K562 (cell line): ENCODE data around the gene TTC24. TPM values are rescaled to one million over a fixed set of nuclear protein-coding genes. Genes with fewer than 3 reads are reported as not detected.

Experiments used
- ATF2 ChIP-seq: sonication (generic); formaldehyde crosslinking; IDR thresholded peaks from 2 replicates; pipeline ENCODE4 v1.8.1; 2022; ENCODE audit warnings: missing genetic modification reagents
- CBX2 ChIP-seq: fragments of 200-600 bp; sonication (generic); IDR thresholded peaks from one replicate; pipeline ENCODE4 v1.6.1; 2012; ENCODE audit warnings: mild to moderate bottlenecking, low read length, inconsistent platforms; ENCODE audit not compliant: insufficient read depth, poor library complexity, severe bottlenecking
- ESRRA ChIP-seq: fragments of 450-650 bp; IDR thresholded peaks from 2 replicates; pipeline ENCODE4 v1.6.1; 2014; ENCODE audit warnings: low read depth, mild to moderate bottlenecking, moderate library complexity, borderline replicate concordance
- GABPB1 ChIP-seq: sonication (generic); formaldehyde crosslinking; IDR thresholded peaks from 2 replicates; pipeline ENCODE4 v1.8.0; 2022; ENCODE audit warnings: mild to moderate bottlenecking, missing genetic modification reagents
- GTF2E2 ChIP-seq: fragments of 200-800 bp; sonication (Bioruptor generic); IDR thresholded peaks from 2 replicates; pipeline ENCODE4 v1.6.1; 2016; ENCODE audit warnings: missing genetic modification characterization, missing compliant biosample characterization
- HDAC3 ChIP-seq: fragments of 450-650 bp; IDR thresholded peaks from 2 replicates; pipeline ENCODE4 v1.6.1; 2018; ENCODE audit warnings: borderline replicate concordance, mild to moderate bottlenecking, moderate library complexity; ENCODE audit not compliant: partially characterized antibody
- JUN ChIP-seq, 2 experiments: sonication (generic) in 1 of 2; formaldehyde crosslinking in 1 of 2; IDR thresholded peaks; 2 replicates each; pipeline versions ENCODE4 v1.6.1 to v1.8.0; 2012 to 2022; ENCODE audit warnings: borderline replicate concordance in 2 of 2, mild to moderate bottlenecking in 2 of 2, improper control_type of control experiment in 1 of 2, low read depth in 1 of 2, low read length in 1 of 2, missing genetic modification reagents in 1 of 2
- KLF13 ChIP-seq: fragments of 450-650 bp; IDR thresholded peaks from 2 replicates; pipeline ENCODE4 v1.6.1; 2016; ENCODE audit warnings: missing genetic modification characterization, low read depth, mild to moderate bottlenecking, missing compliant biosample characterization, moderate library complexity, borderline replicate concordance
- LCOR ChIP-seq: sonication (generic); formaldehyde crosslinking; IDR thresholded peaks from 2 replicates; pipeline ENCODE4 v1.8.0; 2022; ENCODE audit warnings: mild to moderate bottlenecking, missing genetic modification reagents
- LEF1 ChIP-seq: fragments of 450-650 bp; IDR thresholded peaks from 2 replicates; pipeline ENCODE4 v1.6.1; 2016; ENCODE audit warnings: mild to moderate bottlenecking
- MLLT1 ChIP-seq, 2 experiments: fragments of 450-650 bp; IDR thresholded peaks; 2 replicates each; pipeline ENCODE4 v1.6.1; 2016
- NFE2 ChIP-seq: IDR thresholded peaks from 2 replicates; pipeline ENCODE4 v1.6.1; 2014; ENCODE audit warnings: antibody characterized with exemption, low read depth
- NFIX ChIP-seq: fragments of 250-450 bp; sonication (Bioruptor Pico); IDR thresholded peaks from 2 replicates; pipeline ENCODE4 v1.4.0; 2020; ENCODE audit warnings: low read depth, mild to moderate bottlenecking, moderate library complexity
- PML ChIP-seq: IDR thresholded peaks from 2 replicates; pipeline ENCODE4 v1.6.1; 2012; ENCODE audit warnings: low read length, inconsistent platforms
- SAFB2 ChIP-seq: fragments of 200-400 bp; formaldehyde crosslinking; IDR thresholded peaks from 2 replicates; pipeline ENCODE4 v1.6.1; 2018; ENCODE audit warnings: borderline replicate concordance, low read length, low read depth, moderate library complexity; ENCODE audit not compliant: severe bottlenecking
- SMAD2 ChIP-seq: fragments of 150-350 bp; IDR thresholded peaks from 2 replicates; pipeline ENCODE4 v1.6.1; 2014; ENCODE audit warnings: low read depth, mild to moderate bottlenecking, low read length
- SMARCA4 ChIP-seq: fragments of 450-650 bp; IDR thresholded peaks from 2 replicates; pipeline ENCODE4 v1.6.1; 2016
- SMARCE1 ChIP-seq: fragments of 450-650 bp; IDR thresholded peaks from 2 replicates; pipeline ENCODE4 v1.7.1; 2016; ENCODE audit warnings: mild to moderate bottlenecking
- SP1 ChIP-seq: sonication (generic); formaldehyde crosslinking; IDR thresholded peaks from 2 replicates; pipeline ENCODE4 v1.8.1; 2022; ENCODE audit warnings: mild to moderate bottlenecking, missing genetic modification reagents
- TAL1 ChIP-seq: fragments of 450-650 bp; IDR thresholded peaks from 2 replicates; pipeline ENCODE4 v1.6.1; 2016; ENCODE audit warnings: mild to moderate bottlenecking
- TEAD1 ChIP-seq, 2 experiments: fragments of 450-650 bp in 1 of 2; sonication (generic) in 1 of 2; formaldehyde crosslinking; IDR thresholded peaks; 2 replicates each; pipeline versions ENCODE4 v1.4.0 to v1.8.0; 2020 to 2022; ENCODE audit warnings: mild to moderate bottlenecking in 2 of 2, missing genetic modification reagents in 1 of 2
- TEAD2 ChIP-seq: fragments of 450-650 bp; IDR thresholded peaks from 2 replicates; pipeline ENCODE4 v1.6.1; 2016; ENCODE audit warnings: missing genetic modification characterization, control low read depth, missing compliant biosample characterization
- TRIM24 ChIP-seq, 2 experiments: fragments of 450-650 bp; IDR thresholded peaks; 2 replicates each; pipeline ENCODE4 v1.6.1; 2016
- TSC22D4 ChIP-seq: fragments of 450-650 bp; IDR thresholded peaks from 2 replicates; pipeline ENCODE4 v1.6.1; 2016; ENCODE audit warnings: missing genetic modification characterization, missing biosample characterization, control low read depth
- ZBTB43 ChIP-seq: sonication (generic); formaldehyde crosslinking; IDR thresholded peaks from 2 replicates; pipeline ENCODE4 v1.8.0; 2023; ENCODE audit warnings: mild to moderate bottlenecking, missing genetic modification reagents
- ZNF184 ChIP-seq: sonication (generic); formaldehyde crosslinking; IDR thresholded peaks from 2 replicates; pipeline ENCODE4 v1.5.0; 2020; ENCODE audit warnings: missing genetic modification reagents
- ZNF263 ChIP-seq: sonication (generic); formaldehyde crosslinking; IDR thresholded peaks from 2 replicates; pipeline ENCODE4 v1.8.0; 2022; ENCODE audit warnings: mild to moderate bottlenecking, missing genetic modification reagents, borderline replicate concordance
- ZNF316 ChIP-seq: fragments of 450-650 bp; IDR thresholded peaks from 2 replicates; pipeline ENCODE4 v1.6.1; 2016
- polyA plus RNA-seq, 8 experiments: library from polyadenylated mRNA; depleted of rRNA in 4 of 8; stranded (reverse) in 5 of 8; unstranded in 3 of 8; fragments of >200 nt; fragmentation: Nextera tagmentation in 2 of 8; fragmentation: Illumina TruSeq in 1 of 8; extraction: Ambion mirVana in 2 of 8; extraction: Trizol in 1 of 8; gene quantifications; 2 replicates each; pipeline versions ENCODE4 v1.2.1 to v1.2.3, GENCODE V29; 2011 to 2014; ENCODE audit warnings: inconsistent platforms in 1 of 8, missing spikeins in 1 of 8
- total RNA-seq, 7 experiments: library from RNA; depleted of rRNA in 6 of 7; stranded (reverse); fragments of >200 nt in 6 of 7; fragmentation: Illumina TruSeq in 2 of 7; extraction: Trizol in 2 of 7; gene quantifications; 2 replicates each; pipeline versions ENCODE4 v1.2.1 to v1.2.3, GENCODE V29; 2011 to 2021; ENCODE audit warnings: low replicate concordance in 1 of 7

Gene TTC24
- total and polyA plus RNA-seq, 9 of the 15 experiments (the other 6 are each of a cell fraction or from before 2014, with no cell fraction given), result not detected

- TF ChIP-seq JUN (IDR thresholded peaks at IDR 0.05; ENCODE audit: borderline replicate concordance, low read depth, low read length), result 0 out of 2 replicates have a peak, but pooled peaks have one; percentile 25
- no peak for TF ChIP-seq JUN (CRISPR knock-in tag; IDR thresholded peaks at IDR 0.05; ENCODE audit: borderline replicate concordance)
- no peak for TF ChIP-seq SP1 (CRISPR knock-in tag)
- no peak for TF ChIP-seq NFIX (CRISPR knock-in tag)
- no peak for TF ChIP-seq ZBTB43 (CRISPR knock-in tag)
- TF ChIP-seq ZNF263, result no peak
- no peak for TF ChIP-seq TEAD2
- TF ChIP-seq GTF2E2 (tag), result no peak
- TF ChIP-seq PML, result no peak
- peak in 1 of 2 experiments; percentile 19; a peak in 1 of 4 replicates for TF ChIP-seq TEAD1 (CRISPR knock-in tag; IDR thresholded peaks at IDR 0.05)
- TF ChIP-seq TAL1, result 0 out of 2 replicates have a peak, but pooled peaks have one; percentile 2
- no peak for TF ChIP-seq MLLT1 (IDR thresholded peaks at IDR 0.05)
- TF ChIP-seq NFE2, result 0 out of 2 replicates have a peak, but pooled peaks have one; percentile 11
- no peak for TF ChIP-seq LEF1
- peak; percentile 33; the same call in 1 of the 2 replicates for TF ChIP-seq SMARCE1
- no peak for TF ChIP-seq ESRRA
- TF ChIP-seq TRIM24 (IDR thresholded peaks at IDR 0.05), result no peak
- peak; percentile 50 for TF ChIP-seq ZNF316
- no peak for TF ChIP-seq SMAD2
- TF ChIP-seq LCOR (CRISPR knock-in tag), result no peak
- TF ChIP-seq SMARCA4, result 0 out of 2 replicates have a peak, but pooled peaks have one; percentile 31
- no peak for TF ChIP-seq SAFB2
- TF ChIP-seq HDAC3, result no peak
- TF ChIP-seq CBX2, result no peak
- TF ChIP-seq ATF2 (CRISPR knock-in tag), result no peak
- TF ChIP-seq KLF13 (tag), result no peak
- no peak for TF ChIP-seq ZNF184
- TF ChIP-seq GABPB1 (CRISPR knock-in tag), result no peak
- no peak for TF ChIP-seq TSC22D4 (tag)
Observed at GRCh38 chr1:156571261-156571852, 8.2 kb upstream of the TTC24 start (continued).
